ENCODE results near the gene SLC44A1.
A peak's percentile ranks its signal among the peaks of the same experiment; 100 is the strongest.

SLC44A1 gene

GRCh38 chr9:105437704-105438103 lies 193.3 kb downstream of the SLC44A1 start:
- no peak for DNase-seq

DNA sequence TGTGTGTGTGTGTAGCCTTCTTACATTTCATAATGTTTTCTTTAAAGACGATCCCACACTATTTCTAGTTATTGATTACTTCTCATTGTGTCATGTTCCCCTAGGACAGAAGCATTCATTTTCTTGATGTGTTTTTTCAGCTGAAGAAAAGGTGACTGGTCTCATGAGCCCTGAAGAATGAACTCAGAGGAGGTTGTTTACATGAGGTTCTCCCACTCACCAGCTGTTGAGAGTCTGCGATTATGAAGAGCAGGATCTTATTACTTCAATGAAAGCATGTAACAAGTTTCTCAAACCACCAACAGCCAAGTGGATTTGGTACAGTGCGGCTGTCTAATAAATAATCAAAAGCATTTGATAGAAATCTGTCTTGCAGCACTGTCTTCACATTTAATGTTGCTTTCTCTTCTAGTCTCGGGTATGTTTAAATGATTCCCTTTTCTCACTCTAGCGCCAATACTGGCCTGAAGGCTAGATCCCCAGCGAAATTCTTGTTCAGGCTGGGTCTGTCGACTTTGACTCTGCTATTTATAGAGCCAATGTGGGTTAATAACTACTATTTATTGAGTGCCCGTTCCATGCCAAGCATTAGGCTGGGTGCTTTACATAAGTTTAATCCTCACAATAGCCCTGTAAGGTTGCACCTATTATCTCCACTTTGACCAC lies 193.8 kb downstream of the SLC44A1 start:
- no peak for DNase-seq

- no peak for DNase-seq
Observed at GRCh38 chr9:105439428-105439827, 195.0 kb downstream of the SLC44A1 start.

DNA sequence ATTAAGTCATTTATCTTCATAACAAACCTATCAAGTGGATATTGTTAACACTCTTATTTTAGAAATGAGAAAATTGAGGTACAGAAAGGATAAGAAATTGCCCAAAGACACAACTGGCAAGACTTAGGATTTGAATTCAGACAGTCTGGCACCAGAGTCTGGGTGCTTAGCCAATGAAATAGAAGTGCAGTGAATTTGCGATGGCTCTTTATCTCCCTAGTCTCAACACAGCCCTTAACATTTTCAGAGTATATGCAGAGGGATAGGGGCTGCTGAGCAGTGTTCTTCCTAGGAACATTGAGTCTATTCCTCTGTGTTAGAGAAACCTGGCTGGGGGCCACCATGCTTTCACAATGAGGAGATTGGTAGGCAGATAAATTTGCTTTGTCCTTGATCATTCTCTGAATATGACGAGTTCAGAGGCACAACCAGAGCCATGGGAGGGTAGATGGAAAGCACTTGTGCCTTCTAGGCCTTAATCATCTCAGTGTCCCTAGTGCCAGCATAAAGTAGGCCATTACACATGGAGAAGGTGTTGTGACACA lies 197.2 kb downstream of the SLC44A1 start:
- DNase-seq = no peak

- DNase-seq = no peak
Observed at GRCh38 chr9:105443121-105443520, 198.7 kb downstream of the SLC44A1 start.

- DNase-seq = no peak
Observed at GRCh38 chr9:105444130-105444529, 199.7 kb downstream of the SLC44A1 start.

DNA sequence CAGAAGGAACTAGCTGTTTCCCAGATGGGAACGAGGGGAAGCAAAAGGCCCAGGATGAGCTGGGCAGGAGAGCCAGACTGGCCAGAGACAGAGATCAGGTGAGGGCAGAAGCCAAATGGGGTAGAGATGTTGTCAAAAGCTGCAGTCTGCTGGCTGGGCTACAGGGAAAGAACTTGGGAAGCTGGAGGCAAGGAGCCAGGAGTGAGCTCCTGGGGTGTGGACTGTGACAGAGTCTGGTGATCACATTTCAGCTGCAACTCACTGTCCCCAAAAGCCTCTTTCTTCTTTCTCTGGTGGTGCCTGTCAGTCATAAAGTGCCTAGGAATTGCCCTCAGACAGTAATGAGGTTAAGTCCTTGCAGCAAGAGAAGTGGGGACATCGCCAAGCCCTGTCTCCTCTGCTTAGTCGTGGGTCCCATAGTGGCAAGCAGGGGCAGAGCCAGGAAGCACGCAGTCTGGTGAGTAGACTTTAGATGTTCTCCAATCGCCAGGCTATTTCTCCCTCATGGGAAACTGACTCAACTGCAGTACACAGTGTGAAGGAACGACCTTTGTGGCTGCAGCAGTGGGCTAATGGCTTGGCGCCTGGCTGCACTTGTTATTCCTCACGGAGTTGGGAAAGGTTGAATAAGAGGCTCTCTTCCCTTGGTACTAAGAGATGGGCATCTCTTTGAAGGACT lies 200.9 kb downstream of the SLC44A1 start:
- no peak for DNase-seq

DNA sequence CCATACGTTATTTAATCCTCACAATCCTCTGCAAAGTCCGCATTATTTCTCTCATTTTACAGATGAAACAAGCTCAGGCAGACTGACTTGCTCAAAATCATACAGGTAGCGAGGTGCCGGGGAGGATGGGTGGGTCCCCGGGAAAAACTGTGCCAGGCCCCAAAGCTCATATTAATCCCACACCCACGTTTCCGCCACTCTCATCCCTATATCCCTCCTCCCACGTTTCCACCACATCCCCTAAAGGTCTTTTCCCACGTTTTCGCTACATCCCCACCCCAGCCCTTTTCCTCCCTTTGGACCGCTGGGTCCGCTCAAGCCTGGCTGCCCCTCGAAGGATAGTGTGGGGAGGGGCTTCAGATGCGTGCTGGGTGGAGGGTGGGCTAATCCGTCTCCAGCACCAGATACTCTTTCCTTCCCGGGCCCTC lies 202.9 kb downstream of the SLC44A1 start:
- DNase-seq = no peak

GRCh38 chr9:105447814-105448812 lies 203.7 kb downstream of the SLC44A1 start, which contains the start of gene FSD1L:
Gene FSD1L (plus strand): TSS chr9:105448034. CDS start chr9:105448221, 187 bp downstream.
- peak; percentile 92 for DNase-seq

DNA sequence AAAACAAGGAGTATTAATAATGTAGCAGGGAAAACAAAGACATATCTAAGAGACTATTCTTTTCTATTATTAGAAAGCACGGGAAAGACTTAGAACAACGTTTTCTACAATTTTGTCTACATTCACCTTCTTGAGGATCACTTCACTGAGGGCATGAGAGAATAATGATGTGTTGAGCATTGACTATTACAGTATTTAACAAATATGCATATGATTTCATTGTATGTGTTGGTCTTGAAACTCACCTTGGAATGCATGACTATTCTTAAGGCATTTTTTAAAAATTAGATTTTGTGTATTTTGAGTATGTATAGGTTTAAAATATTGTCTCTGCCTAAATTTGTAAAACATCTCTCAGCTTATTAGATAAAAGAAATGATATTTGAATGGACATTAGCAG lies 204.6 kb downstream of the SLC44A1 start:
- DNase-seq = no peak

- DNase-seq = no peak
Observed at GRCh38 chr9:105452185-105452584, 207.7 kb downstream of the SLC44A1 start.

DNA sequence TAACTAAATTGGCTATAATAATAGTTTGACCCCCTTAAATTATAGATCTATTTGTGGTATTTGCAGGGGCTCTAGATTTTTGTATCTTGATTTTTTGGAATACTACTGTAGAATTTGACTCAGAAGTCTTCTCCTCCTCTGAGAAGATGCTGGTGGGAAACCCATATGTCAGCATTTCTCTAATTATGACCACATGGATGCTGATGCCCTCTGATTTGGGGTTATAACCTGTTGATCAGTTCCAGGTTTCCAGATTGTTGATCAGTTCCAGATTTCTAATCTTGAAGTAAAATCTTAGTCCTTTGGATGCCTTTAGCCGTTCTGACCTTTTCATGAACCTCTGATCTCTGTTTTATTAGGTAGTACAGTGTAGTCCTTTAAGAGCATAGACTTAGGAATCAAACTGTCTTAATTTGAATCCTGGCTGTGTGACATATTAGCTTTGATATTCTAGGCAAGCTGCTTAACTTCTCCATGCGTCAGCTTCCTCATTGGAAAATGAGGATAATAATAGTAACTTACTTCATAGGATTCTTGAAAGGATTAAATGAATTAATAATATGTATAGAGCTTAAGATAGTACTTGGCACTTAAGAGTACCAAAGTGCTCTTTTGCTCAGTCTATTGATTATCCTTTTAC lies 211.5 kb downstream of the SLC44A1 start:
- DNase-seq = no peak

DNA sequence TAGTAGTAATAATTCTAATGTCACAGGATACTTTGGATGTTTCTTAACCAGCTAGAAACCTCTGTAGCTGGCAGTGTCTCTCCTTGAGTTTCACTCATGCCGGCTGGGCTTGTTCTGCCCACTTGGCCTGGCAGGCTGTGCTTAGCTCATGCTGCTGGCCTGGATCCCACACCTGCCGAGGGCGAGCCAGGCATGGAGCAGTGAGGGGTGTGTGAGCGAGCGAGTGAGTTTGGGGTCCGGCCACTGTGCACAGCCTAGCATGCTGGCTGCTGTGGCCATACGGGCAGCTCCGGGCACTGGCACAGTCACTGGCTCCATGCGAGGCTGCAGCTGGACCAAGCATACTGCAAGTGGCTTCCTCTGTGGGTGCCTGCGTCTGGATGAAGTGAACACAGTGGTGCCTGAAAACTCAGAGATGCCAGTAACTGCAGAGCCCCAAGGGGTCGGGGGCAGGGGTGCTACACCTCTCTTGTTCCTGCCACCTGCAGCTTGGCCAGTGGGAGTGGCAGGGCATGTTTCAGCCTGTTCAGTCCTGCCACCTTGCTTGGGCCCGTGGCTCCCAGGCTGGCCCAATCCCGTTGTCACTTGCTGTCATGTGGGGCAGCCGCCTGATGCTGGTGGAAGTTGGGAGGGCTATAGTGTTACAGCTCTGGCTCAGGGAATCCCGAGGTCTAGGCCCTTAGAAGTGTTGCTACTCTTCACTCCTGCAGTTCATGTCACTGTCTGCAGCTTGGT lies 213.3 kb downstream of the SLC44A1 start:
- DNase-seq = no peak

- DNase-seq = no peak
Observed at GRCh38 chr9:105458404-105458803, 214.0 kb downstream of the SLC44A1 start.

- no peak for DNase-seq
Observed at GRCh38 chr9:105459336-105459735, 214.9 kb downstream of the SLC44A1 start.

- DNase-seq = no peak
Observed at GRCh38 chr9:105466898-105467455, 222.5 kb downstream of the SLC44A1 start.

DNA sequence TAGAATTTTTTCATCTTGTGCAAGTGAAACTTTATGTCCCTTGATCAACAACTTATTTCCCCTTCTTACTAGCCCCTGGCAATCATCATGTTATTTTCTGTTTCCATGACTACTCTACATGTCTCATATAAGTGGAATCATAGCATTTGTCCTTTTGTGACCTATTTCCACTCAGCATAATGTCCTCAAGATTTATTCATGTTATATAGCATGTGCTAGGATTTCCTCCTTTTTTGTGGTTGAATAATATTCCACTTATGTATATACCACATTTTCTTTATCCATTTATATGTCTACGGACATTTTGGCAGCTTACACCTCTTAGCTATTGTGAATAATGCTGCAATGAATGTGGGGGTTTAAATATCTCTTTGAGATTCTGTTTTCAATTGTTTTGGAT lies 224.4 kb downstream of the SLC44A1 start:
- no peak for DNase-seq

- no peak for DNase-seq
Observed at GRCh38 chr9:105473221-105473620, 228.8 kb downstream of the SLC44A1 start.

DNA sequence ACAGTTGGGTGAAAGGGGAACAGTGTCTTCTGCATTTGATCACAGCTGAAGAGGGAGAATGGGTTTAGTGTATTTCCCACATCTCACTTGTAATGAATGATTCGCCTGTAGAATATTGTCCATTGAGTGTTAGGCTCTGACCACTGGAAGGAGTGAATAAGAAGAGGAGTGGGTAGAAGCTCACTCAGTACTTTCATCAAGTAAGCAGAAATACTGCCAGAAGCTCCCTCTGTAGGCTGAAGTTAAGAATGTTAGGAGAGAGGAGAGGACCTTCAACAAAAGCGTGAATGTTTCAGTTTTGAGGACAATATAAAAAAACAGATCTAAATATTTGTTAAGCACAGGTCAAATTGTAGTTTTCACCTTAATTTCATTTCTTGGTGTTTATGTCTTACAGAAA lies 230.9 kb downstream of the SLC44A1 start:
- DNase-seq = no peak

DNA sequence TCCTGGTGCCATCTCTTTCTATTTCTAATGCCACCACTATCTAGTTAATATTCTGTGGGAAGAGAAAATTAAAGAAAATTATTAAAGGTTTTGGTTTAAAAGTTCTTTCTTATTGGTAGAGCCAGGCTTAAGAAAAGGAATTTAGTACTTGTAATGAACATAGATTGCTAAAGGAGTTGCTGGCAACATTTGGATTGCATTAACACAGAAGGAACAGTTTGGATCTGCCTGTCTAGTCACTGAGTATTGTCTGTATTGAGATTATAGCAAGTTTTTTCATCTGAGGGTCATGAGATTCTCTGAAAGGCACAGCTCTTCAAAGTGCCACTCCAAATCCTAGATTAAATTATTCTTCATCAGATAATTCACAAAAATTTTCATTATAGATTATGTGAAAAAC lies 235.4 kb downstream of the SLC44A1 start:
- no peak for DNase-seq

DNA sequence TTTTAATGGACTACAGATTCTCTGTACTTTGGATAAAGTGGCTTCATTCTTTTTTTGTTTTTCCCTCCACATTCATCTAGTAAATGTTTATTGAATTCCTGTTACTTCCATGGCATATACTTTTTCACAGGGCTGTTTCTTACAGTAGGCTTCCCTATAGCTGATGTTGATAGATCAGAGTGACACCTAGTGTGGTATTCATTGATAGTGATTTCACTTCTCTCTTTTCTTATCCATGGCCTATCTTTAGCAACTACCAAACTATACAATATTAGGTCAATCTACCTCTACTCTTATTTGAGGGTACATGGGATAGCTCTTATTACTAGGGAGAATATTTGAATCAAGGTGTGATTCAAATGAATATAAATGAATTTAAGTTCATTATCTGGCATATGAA lies 239.2 kb downstream of the SLC44A1 start:
- no peak for DNase-seq

- no peak for DNase-seq
Observed at GRCh38 chr9:105484226-105484625, 239.8 kb downstream of the SLC44A1 start.
